Caco-2 (cell line): ENCODE data around the gene MICOS13. TPM values are rescaled to one million over a fixed set of nuclear protein-coding genes. Genes with fewer than 3 reads are reported as not detected.

Experiments
- BruUV-seq: library from RNA; stranded (reverse); fragments of 400-500 nt; replicated peaks from 2 replicates; lab custom pipeline; 2021; lab: Mats Ljungman, UMichigan
- CTCF ChIA-PET: fragments of 300-600 bp; sonication (Branson Sonifier 250); formaldehyde crosslinking; loops from one replicate; lab custom pipeline; 2022; ENCODE audit warnings: antibody characterized with exemption; lab: Charles Lee
- POLR2A ChIA-PET: fragments of 300-600 bp; sonication (Branson Sonifier 250); formaldehyde crosslinking; loops from one replicate; lab custom pipeline; 2022; ENCODE audit warnings: antibody characterized with exemption; lab: Charles Lee
- DNase-seq, 2 experiments: peaks; one replicate each; pipeline versions ENCODE4 v3.0.0 to v3.0.0-alpha.2; 2020 to 2022
- H3K27me3 ChIP-seq: replicated peaks from 2 replicates; pipeline ENCODE4 v1.6.0; 2011; ENCODE audit warnings: low read length; ENCODE audit not compliant: control insufficient read depth, insufficient read depth
- H3K36me3 ChIP-seq: 2 replicates; pipeline ENCODE4 v1.5.1; 2011; ENCODE audit warnings: low read length; ENCODE audit not compliant: control insufficient read depth, insufficient read depth
- H3K4me1 ChIP-seq: fragments of 250-450 bp; sonication (Bioruptor Pico); 2 replicates; pipeline ENCODE4 v1.5.1; 2020; ENCODE audit warnings: mild to moderate bottlenecking
- H3K4me3 ChIP-seq: 2 replicates; pipeline ENCODE4 v1.5.1; 2011; ENCODE audit warnings: low read depth, mild to moderate bottlenecking, control low read depth, low read length
- H3K9me3 ChIP-seq: fragments of 250-450 bp; sonication (Bioruptor Pico); 2 replicates; pipeline ENCODE4 v1.5.1; 2020; ENCODE audit warnings: mild to moderate bottlenecking, moderate library complexity
- H3K27ac Mint-ChIP-seq: one replicate; pipeline ENCODE4 v1.8.0; 2022; ENCODE audit warnings: mixed read lengths; ENCODE audit not compliant: unreplicated experiment
- H3K27me3 Mint-ChIP-seq: one replicate; pipeline ENCODE4 v1.8.0; 2022; ENCODE audit warnings: mixed read lengths; ENCODE audit not compliant: insufficient read depth, unreplicated experiment
- H3K36me3 Mint-ChIP-seq: one replicate; pipeline ENCODE4 v1.8.0; 2022; ENCODE audit warnings: mild to moderate bottlenecking, mixed read lengths; ENCODE audit not compliant: insufficient read depth, unreplicated experiment
- H3K4me1 Mint-ChIP-seq: one replicate; pipeline ENCODE4 v1.8.0; 2022; ENCODE audit warnings: low read depth, mixed read lengths; ENCODE audit not compliant: unreplicated experiment
- H3K4me3 Mint-ChIP-seq: one replicate; pipeline ENCODE4 v1.8.0; 2022; ENCODE audit warnings: mild to moderate bottlenecking, moderate library complexity, mixed read lengths; ENCODE audit not compliant: unreplicated experiment
- H3K9me3 Mint-ChIP-seq: one replicate; pipeline ENCODE4 v1.8.0; 2022; ENCODE audit warnings: mixed read lengths; ENCODE audit not compliant: unreplicated experiment
- intact Hi-C: fragments of 100-400 bp; cut with micrococcal nuclease; formaldehyde crosslinking; loops from one replicate; pipeline ENCODE4 v1.10.0; 2022; ENCODE audit not compliant: unreplicated experiment
- total RNA-seq: library from RNA; stranded (reverse); gene quantifications from 2 replicates; pipeline ENCODE4 v1.2.3, GENCODE V29; 2022
- TF ChIP-seq, protein P1 (sequence below), 2 experiments: fragments of 200-600 bp in 1 of 2; IDR thresholded peaks; 1 replicate in 1 of 2; 2 replicates in 1 of 2; pipeline versions ENCODE4 v1.5.1 to v1.8.0; 2011 to 2022; ENCODE audit warnings: antibody characterized with exemption in 1 of 2, control low read depth in 1 of 2, inconsistent platforms in 1 of 2, low read depth in 1 of 2, low read length in 1 of 2, mild to moderate bottlenecking in 1 of 2, moderate library complexity in 1 of 2; ENCODE audit not compliant: insufficient read depth in 1 of 2, severe bottlenecking in 1 of 2, unreplicated experiment in 1 of 2

The MICOS13 gene
- total RNA-seq, 1 experiment from 2014 or later = 43.1 TPM

- H3K36me3 Mint-ChIP-seq = peaks cover 58% of the 10 kb centered on the region
- DNase-seq = no peak
- peaks cover 21% of the 10 kb centered on the region for H3K4me1 Mint-ChIP-seq
- TF ChIP-seq, protein P1, sequence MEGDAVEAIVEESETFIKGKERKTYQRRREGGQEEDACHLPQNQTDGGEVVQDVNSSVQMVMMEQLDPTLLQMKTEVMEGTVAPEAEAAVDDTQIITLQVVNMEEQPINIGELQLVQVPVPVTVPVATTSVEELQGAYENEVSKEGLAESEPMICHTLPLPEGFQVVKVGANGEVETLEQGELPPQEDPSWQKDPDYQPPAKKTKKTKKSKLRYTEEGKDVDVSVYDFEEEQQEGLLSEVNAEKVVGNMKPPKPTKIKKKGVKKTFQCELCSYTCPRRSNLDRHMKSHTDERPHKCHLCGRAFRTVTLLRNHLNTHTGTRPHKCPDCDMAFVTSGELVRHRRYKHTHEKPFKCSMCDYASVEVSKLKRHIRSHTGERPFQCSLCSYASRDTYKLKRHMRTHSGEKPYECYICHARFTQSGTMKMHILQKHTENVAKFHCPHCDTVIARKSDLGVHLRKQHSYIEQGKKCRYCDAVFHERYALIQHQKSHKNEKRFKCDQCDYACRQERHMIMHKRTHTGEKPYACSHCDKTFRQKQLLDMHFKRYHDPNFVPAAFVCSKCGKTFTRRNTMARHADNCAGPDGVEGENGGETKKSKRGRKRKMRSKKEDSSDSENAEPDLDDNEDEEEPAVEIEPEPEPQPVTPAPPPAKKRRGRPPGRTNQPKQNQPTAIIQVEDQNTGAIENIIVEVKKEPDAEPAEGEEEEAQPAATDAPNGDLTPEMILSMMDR (IDR thresholded peaks at IDR 0.05; ENCODE audit: insufficient read depth in 1 of 2, low read depth in 1 of 2, low read length in 1 of 2, severe bottlenecking in 1 of 2, unreplicated experiment in 1 of 2) = no peak
- 0 out of 2 replicates have a peak, but pooled peaks cover 3% of the 10 kb centered on the region for H3K4me1 ChIP-seq
- peaks cover 2% of the 10 kb centered on the region for H3K36me3 ChIP-seq
- H3K4me3 ChIP-seq = no peak overlapping the region
- POLR2A ChIA-PET = no interaction called here
- H3K9me3 ChIP-seq = no peaks in the 10 kb centered on the region
- no peaks in the 10 kb centered on the region for H3K27me3 ChIP-seq
- CTCF ChIA-PET = no interaction called here
- BruUV-seq = no TSS peak
- intact Hi-C loops = no loop called here
- no peak overlapping the region for H3K27ac Mint-ChIP-seq
- H3K4me3 Mint-ChIP-seq = no peak overlapping the region
- H3K9me3 Mint-ChIP-seq = no peaks in the 10 kb centered on the region
- no peaks in the 10 kb centered on the region for H3K27me3 Mint-ChIP-seq
Measured at GRCh38 chr19:5632241-5632612, 48.1 kb downstream of the MICOS13 start.

DNA sequence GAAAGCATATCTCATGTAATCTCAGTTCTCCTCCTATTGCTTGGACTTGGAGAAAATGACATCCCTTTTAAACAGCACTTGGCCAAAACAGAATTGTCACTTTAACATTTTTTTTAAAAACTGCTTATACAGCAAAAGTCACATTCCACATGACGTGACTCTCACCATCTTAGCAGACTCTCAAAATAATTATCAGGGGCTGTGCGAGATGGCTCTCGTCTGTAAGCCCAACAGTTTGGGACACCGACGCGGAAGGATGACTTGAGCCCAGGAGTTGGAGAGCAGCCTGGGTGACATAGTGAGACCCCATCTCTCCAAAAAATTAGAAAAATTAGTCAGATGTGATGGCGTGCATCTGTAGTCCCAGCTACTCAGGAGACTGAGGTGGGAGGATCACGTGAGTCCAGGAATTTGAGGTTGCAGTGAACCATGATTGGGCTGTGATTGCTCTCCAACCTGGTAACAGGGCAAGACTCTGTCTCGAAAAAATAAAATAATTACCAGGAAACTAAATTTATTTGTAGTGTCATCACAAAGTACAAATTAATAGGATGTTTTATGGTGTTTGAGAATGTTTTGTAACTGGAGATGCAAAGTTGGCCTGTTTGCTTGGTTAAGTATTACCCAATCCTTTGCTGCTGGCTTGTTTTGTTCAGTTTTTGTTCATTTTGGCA lies 48.6 kb downstream of the MICOS13 start:
- DNase-seq = no peak
- intact Hi-C loops = no loop called here
- Mint-ChIP-seq H3K27ac (no peak overlapping the region), H3K36me3 (peaks cover 60% of the 10 kb centered on the region), H3K4me3 (no peak overlapping the region), H3K27me3 (no peaks in the 10 kb centered on the region), H3K9me3 (no peaks in the 10 kb centered on the region), H3K4me1 (peaks cover 21% of the 10 kb centered on the region)
- ChIA-PET POLR2A (no interaction called here), CTCF (no interaction called here)
- H3K27me3 ChIP-seq = no peaks in the 10 kb centered on the region
- peaks cover 3% of the 10 kb centered on the region for H3K36me3 ChIP-seq
- TF ChIP-seq, protein P1 (IDR thresholded peaks at IDR 0.05; ENCODE audit: insufficient read depth in 1 of 2, low read depth in 1 of 2, low read length in 1 of 2, severe bottlenecking in 1 of 2, unreplicated experiment in 1 of 2) = no peak
- no peaks in the 10 kb centered on the region for H3K9me3 ChIP-seq
- H3K4me1 ChIP-seq = 0 out of 2 replicates have a peak, but pooled peaks cover 3% of the 10 kb centered on the region
- BruUV-seq = no TSS peak
- no peak overlapping the region for H3K4me3 ChIP-seq

GRCh38 chr19:5628919-5629481 lies 51.3 kb downstream of the MICOS13 start:
- H3K27me3 Mint-ChIP-seq = no peaks in the 10 kb centered on the region
- POLR2A ChIA-PET = no interaction called here
- CTCF ChIA-PET = no interaction called here
- TF ChIP-seq, protein P1 (IDR thresholded peaks at IDR 0.05; ENCODE audit: insufficient read depth in 1 of 2, low read depth in 1 of 2, low read length in 1 of 2, severe bottlenecking in 1 of 2, unreplicated experiment in 1 of 2) = no peak
- peaks cover 73% of the 10 kb centered on the region for H3K36me3 Mint-ChIP-seq
- Histone ChIP-seq H3K4me3 (no peak overlapping the region), H3K4me1 (0 out of 2 replicates have a peak, but pooled peaks cover 3% of the 10 kb centered on the region), H3K36me3 (peaks cover 5% of the 10 kb centered on the region), H3K27me3 (no peaks in the 10 kb centered on the region), H3K9me3 (no peaks in the 10 kb centered on the region)
- intact Hi-C loops = no loop called here
- no peaks in the 10 kb centered on the region for H3K9me3 Mint-ChIP-seq
- no peak overlapping the region for H3K4me3 Mint-ChIP-seq
- H3K27ac Mint-ChIP-seq = no peak overlapping the region
- BruUV-seq = no TSS peak
- no peak for DNase-seq
- H3K4me1 Mint-ChIP-seq = peaks cover 35% of the 10 kb centered on the region
